Fibroblast of gingiva (primary cell): Measurements from ENCODE around the gene CLDN22.

Source experiments
- DNase-seq: peaks from one replicate; pipeline ENCODE4 v3.0.0-alpha.2; 2011; ENCODE audit warnings: low read depth

Gene CLDN22

DNA sequence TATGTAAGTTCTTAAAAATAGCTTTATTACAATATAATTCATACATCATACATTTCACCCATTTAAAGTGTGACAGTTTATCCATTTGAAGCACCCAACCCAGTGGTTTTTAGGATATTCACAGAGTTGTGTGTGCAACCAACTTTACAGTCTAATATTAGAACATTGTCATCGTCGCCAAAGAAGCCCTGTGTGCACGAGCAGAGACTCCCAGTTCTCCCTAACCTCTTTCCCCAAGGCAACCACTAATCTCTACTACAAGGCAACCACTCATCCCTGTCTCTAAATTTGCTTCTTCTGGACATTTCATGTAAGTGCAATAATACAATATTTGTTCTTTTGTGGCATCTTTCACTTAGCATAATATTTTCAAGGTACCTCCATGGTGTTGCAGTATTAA lies 47.7 kb downstream of the CLDN22 start:
- no peak for DNase-seq

DNA sequence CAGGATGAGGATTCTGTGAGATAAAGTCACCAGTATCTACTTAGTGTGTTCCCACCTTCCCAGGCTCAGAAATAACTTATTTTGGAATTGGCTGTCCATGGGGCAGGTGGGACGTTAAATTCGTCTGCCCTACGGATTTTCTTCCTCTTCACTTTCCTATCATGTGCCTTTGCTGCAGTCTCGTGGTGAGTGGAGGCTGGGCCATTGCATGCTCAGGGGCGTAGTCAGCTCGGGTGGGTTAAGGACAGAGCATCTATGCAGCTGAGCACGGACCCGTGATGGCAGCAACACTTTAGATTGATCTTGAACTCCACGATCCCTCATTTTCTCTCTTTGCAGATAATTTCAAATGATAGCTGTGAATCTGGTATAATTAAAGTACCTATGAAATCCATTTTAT lies 51.5 kb downstream of the CLDN22 start:
- DNase-seq = no peak
